Measurements from ENCODE around the gene RTL1.

Gene RTL1

GRCh38 chr14:100902295-100903133 is 1.0 kb downstream of the RTL1 start:
- H3K9me3 Mint-ChIP-seq (ENCODE audit: low read depth) = no peaks in the 10 kb centered on the region
- peaks cover 26% of the 10 kb centered on the region for H3K27me3 Mint-ChIP-seq
- no peak overlapping the region for H3K27ac Mint-ChIP-seq
- H3K4me1 Mint-ChIP-seq (ENCODE audit: low read depth) = peaks cover 1% of the 10 kb centered on the region
- H3K4me3 Mint-ChIP-seq = no peak overlapping the region
- H3K36me3 Mint-ChIP-seq = no peaks in the 10 kb centered on the region

- Mint-ChIP-seq H3K27ac (no peak overlapping the region), H3K4me1 (ENCODE audit: low read depth) (peaks cover 1% of the 10 kb centered on the region), H3K4me3 (no peak overlapping the region), H3K36me3 (no peaks in the 10 kb centered on the region), H3K27me3 (peaks cover 26% of the 10 kb centered on the region), H3K9me3 (ENCODE audit: low read depth) (no peaks in the 10 kb centered on the region)
These were observed 1.9 kb downstream of the RTL1 start for GRCh38 chr14:100901391-100902183.

GRCh38 chr14:100900837-100901390 is 2.6 kb downstream of the RTL1 start:
- Mint-ChIP-seq H3K27me3 (peaks cover 30% of the 10 kb centered on the region), H3K4me1 (ENCODE audit: low read depth) (peaks cover 1% of the 10 kb centered on the region), H3K4me3 (no peak overlapping the region), H3K9me3 (ENCODE audit: low read depth) (no peaks in the 10 kb centered on the region), H3K27ac (no peak overlapping the region), H3K36me3 (no peaks in the 10 kb centered on the region)

- H3K27ac Mint-ChIP-seq = no peak overlapping the region
- H3K9me3 Mint-ChIP-seq (ENCODE audit: low read depth) = no peaks in the 10 kb centered on the region
- H3K36me3 Mint-ChIP-seq = no peaks in the 10 kb centered on the region
- no peak overlapping the region for H3K4me3 Mint-ChIP-seq
- H3K4me1 Mint-ChIP-seq (ENCODE audit: low read depth) = peaks cover 1% of the 10 kb centered on the region
- H3K27me3 Mint-ChIP-seq = peaks cover 35% of the 10 kb centered on the region
These were observed 3.4 kb downstream of the RTL1 start for GRCh38 chr14:100899884-100900771.

- no peaks in the 10 kb centered on the region for H3K9me3 Mint-ChIP-seq (ENCODE audit: low read depth)
- no peak overlapping the region for H3K4me3 Mint-ChIP-seq
- peaks cover 38% of the 10 kb centered on the region for H3K27me3 Mint-ChIP-seq
- no peak overlapping the region for H3K27ac Mint-ChIP-seq
- no peaks in the 10 kb centered on the region for H3K36me3 Mint-ChIP-seq
- H3K4me1 Mint-ChIP-seq (ENCODE audit: low read depth) = peaks cover 1% of the 10 kb centered on the region
These were observed 4.3 kb downstream of the RTL1 start for GRCh38 chr14:100898935-100899883.

- Mint-ChIP-seq H3K4me3 (no peak overlapping the region), H3K27ac (no peak overlapping the region), H3K27me3 (peaks cover 38% of the 10 kb centered on the region), H3K9me3 (ENCODE audit: low read depth) (no peaks in the 10 kb centered on the region), H3K36me3 (no peaks in the 10 kb centered on the region), H3K4me1 (ENCODE audit: low read depth) (peaks cover 1% of the 10 kb centered on the region)
These were observed 5.1 kb downstream of the RTL1 start for GRCh38 chr14:100898465-100898864.

GRCh38 chr14:100896369-100897060 is 7.0 kb downstream of the RTL1 start:
- H3K4me3 Mint-ChIP-seq = no peak overlapping the region
- no peaks in the 10 kb centered on the region for H3K9me3 Mint-ChIP-seq (ENCODE audit: low read depth)
- peaks cover 30% of the 10 kb centered on the region for H3K27me3 Mint-ChIP-seq
- H3K27ac Mint-ChIP-seq = no peak overlapping the region
- H3K4me1 Mint-ChIP-seq (ENCODE audit: low read depth) = peaks cover 1% of the 10 kb centered on the region
- H3K36me3 Mint-ChIP-seq = no peaks in the 10 kb centered on the region

GRCh38 chr14:100895411-100895810 is 8.1 kb downstream of the RTL1 start:
- H3K9me3 Mint-ChIP-seq (ENCODE audit: low read depth) = no peaks in the 10 kb centered on the region
- no peaks in the 10 kb centered on the region for H3K4me1 Mint-ChIP-seq (ENCODE audit: low read depth)
- H3K36me3 Mint-ChIP-seq = no peaks in the 10 kb centered on the region
- H3K27me3 Mint-ChIP-seq = peaks cover 26% of the 10 kb centered on the region
- no peak overlapping the region for H3K27ac Mint-ChIP-seq
- H3K4me3 Mint-ChIP-seq = no peak overlapping the region

- Mint-ChIP-seq H3K4me3 (no peak overlapping the region), H3K4me1 (ENCODE audit: low read depth) (no peaks in the 10 kb centered on the region), H3K9me3 (ENCODE audit: low read depth) (no peaks in the 10 kb centered on the region), H3K27me3 (peaks cover 21% of the 10 kb centered on the region), H3K36me3 (no peaks in the 10 kb centered on the region), H3K27ac (no peak overlapping the region)
These were observed 9.1 kb downstream of the RTL1 start for GRCh38 chr14:100894416-100894815.

GRCh38 chr14:100893760-100894159 is 9.8 kb downstream of the RTL1 start:
- Mint-ChIP-seq H3K4me3 (no peak overlapping the region), H3K36me3 (no peaks in the 10 kb centered on the region), H3K9me3 (ENCODE audit: low read depth) (no peaks in the 10 kb centered on the region), H3K27me3 (peaks cover 16% of the 10 kb centered on the region), H3K27ac (no peak overlapping the region), H3K4me1 (ENCODE audit: low read depth) (no peaks in the 10 kb centered on the region)

GRCh38 chr14:100893228-100893601 is 10.3 kb downstream of the RTL1 start:
- no peak overlapping the region for H3K27ac Mint-ChIP-seq

GRCh38 chr14:100892496-100893227 is 10.9 kb downstream of the RTL1 start:
- H3K27ac Mint-ChIP-seq = no peak overlapping the region
- no peak overlapping the region for H3K4me3 Mint-ChIP-seq
- no peaks in the 10 kb centered on the region for H3K36me3 Mint-ChIP-seq
- no peaks in the 10 kb centered on the region for H3K9me3 Mint-ChIP-seq (ENCODE audit: low read depth)
- H3K4me1 Mint-ChIP-seq (ENCODE audit: low read depth) = no peaks in the 10 kb centered on the region
- peaks cover 18% of the 10 kb centered on the region for H3K27me3 Mint-ChIP-seq

More at GRCh38 chr14:100893228-100893601, 10.3 kb downstream of the RTL1 start:
- Mint-ChIP-seq H3K4me1 (ENCODE audit: low read depth) (no peaks in the 10 kb centered on the region), H3K9me3 (ENCODE audit: low read depth) (no peaks in the 10 kb centered on the region), H3K4me3 (no peak overlapping the region), H3K27me3 (peaks cover 16% of the 10 kb centered on the region), H3K36me3 (no peaks in the 10 kb centered on the region)

Data from activated naive CD8-positive, alpha-beta T cell (primary cell).